ENCODE measurements around the gene ABCB4. TPM values are rescaled to one million over a fixed set of nuclear protein-coding genes. Genes with fewer than 3 reads are reported as not detected.

Gene ABCB4
- total and polyA plus RNA-seq, 2 of the 8 experiments (the other 6 are each of a cell fraction or from before 2014, with no cell fraction given), result 0.54 to 0.60 TPM

- no peak for TF ChIP-seq KDM1A (IDR thresholded peaks at IDR 0.05; ENCODE audit: borderline replicate concordance, low read length)
Observed at GRCh38 chr7:87517891-87518290, 42.4 kb upstream of the ABCB4 start (continued).
